GM18873 (cell line): ENCODE measurements around the gene CUX1.

Experiments used
- ATAC-seq: cut with Tn5 transposase; IDR thresholded peaks from one replicate; pipeline ENCODE4 v1.9.1; 2021; ENCODE audit warnings: mild to moderate bottlenecking, moderate library complexity, moderate number of reproducible peaks; ENCODE audit not compliant: unreplicated experiment, low FRiP score

The CUX1 gene

GRCh38 chr7:102248456-102249395, 431.3 kb downstream of the CUX1 start:
- ATAC-seq, result no peak

GRCh38 chr7:102251531-102252365, 434.3 kb downstream of the CUX1 start:
- no peak for ATAC-seq

- ATAC-seq, result no peak
Observed at GRCh38 chr7:102252366-102252982, 435.0 kb downstream of the CUX1 start.

GRCh38 chr7:102253066-102253972, 435.9 kb downstream of the CUX1 start:
- no peak for ATAC-seq

- no peak for ATAC-seq
Observed at GRCh38 chr7:102253973-102254370, 436.5 kb downstream of the CUX1 start.

GRCh38 chr7:102254521-102254920, 437.1 kb downstream of the CUX1 start:
- no peak for ATAC-seq

- ATAC-seq, result no peak
Observed at GRCh38 chr7:102255501-102255900, 438.1 kb downstream of the CUX1 start.

GRCh38 chr7:102255916-102256315, 438.5 kb downstream of the CUX1 start:
- ATAC-seq, result no peak

- ATAC-seq, result no peak
Observed at GRCh38 chr7:102258073-102258748, 440.8 kb downstream of the CUX1 start.

GRCh38 chr7:102258749-102259107, 441.3 kb downstream of the CUX1 start:
- no peak for ATAC-seq

- no peak for ATAC-seq
Observed at GRCh38 chr7:102260856-102261255, 443.4 kb downstream of the CUX1 start.

GRCh38 chr7:102261451-102261850, 444.0 kb downstream of the CUX1 start:
- no peak for ATAC-seq

GRCh38 chr7:102262546-102262945, 445.1 kb downstream of the CUX1 start:
- no peak for ATAC-seq

- no peak for ATAC-seq
Observed at GRCh38 chr7:102264367-102264891, 447.0 kb downstream of the CUX1 start.

- no peak for ATAC-seq
Observed at GRCh38 chr7:102266541-102266940, 449.1 kb downstream of the CUX1 start.

- no peak for ATAC-seq
Observed at GRCh38 chr7:102268635-102269034, 451.2 kb downstream of the CUX1 start.

- no peak for ATAC-seq
Observed at GRCh38 chr7:102270178-102270887, 452.9 kb downstream of the CUX1 start.

GRCh38 chr7:102271158-102271798, 453.9 kb downstream of the CUX1 start:
- no peak for ATAC-seq
